ENCODE data around the gene ERI3. TPM values are rescaled to one million over a fixed set of nuclear protein-coding genes. Genes with fewer than 3 reads are reported as not detected.
A peak's percentile ranks its signal among the peaks of the same experiment; 100 is the strongest.
"Not testable (repeated sequence)": the region's sequence is repeated elsewhere in the genome, so short reads cannot be mapped to it uniquely, and the experiment has no call there.

Gene ERI3
- total RNA-seq, 4 donors from 2014 or later = 28.8 to 63.2 (median 45.0) TPM

DNA sequence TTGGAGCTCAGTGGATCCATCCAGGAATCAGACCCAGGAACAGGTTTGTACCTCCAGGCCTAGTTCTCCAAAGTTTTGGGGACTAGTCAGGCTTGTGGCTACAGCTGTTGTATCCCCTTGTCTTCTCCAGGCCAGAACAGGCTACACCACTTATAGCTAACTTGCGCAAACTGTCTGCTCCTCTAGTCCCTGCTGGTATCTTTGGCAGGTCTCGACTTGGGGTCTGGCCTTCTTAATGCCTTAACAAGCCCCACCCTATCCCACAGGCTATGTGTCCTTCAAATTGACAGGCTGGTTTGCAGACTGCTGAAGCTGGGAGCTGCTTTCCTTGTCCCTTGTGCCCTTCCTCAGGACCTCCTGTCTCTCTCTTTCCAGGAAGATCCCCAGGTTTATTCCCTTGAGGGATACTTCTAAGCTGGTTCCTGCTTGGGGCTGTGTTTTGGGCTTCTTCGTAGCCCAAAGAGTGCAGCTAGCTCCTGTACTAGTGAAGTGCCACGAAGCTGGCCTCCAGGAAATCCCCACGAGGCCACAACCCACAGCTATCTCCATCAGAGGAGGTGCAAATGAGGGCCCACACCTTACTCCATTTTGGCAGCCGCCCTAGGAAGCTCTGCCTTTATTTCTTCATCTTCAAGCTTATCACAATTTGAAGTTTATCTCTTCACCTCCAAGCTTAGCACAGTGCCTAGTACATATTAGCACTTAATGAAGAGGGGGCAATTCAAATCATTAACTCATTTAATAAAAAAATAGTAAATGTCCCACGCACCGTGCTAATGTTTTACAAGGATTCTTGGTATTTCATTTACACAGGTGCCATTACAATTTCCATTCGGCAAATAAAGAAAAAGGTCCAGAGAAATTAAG, 142.5 kb downstream of the ERI3 start:
- H3K36me3 ChIP-seq = no peaks in the 10 kb centered on the region
- WGBS, 2 donors = 47 to 51% methylated on average over 9 of the region's 9 CpGs
- no peaks in the 10 kb centered on the region for H3K9me3 ChIP-seq

GRCh38 chr1:44210595-44210994, 144.5 kb downstream of the ERI3 start:
- Histone ChIP-seq H3K36me3 (no peaks in the 10 kb centered on the region), H3K27me3 (no peaks in the 10 kb centered on the region), H3K4me1 (peaks cover 11 to 14% of the 10 kb centered on the region in 2 donors), H3K9me3 (no peaks in the 10 kb centered on the region), H3K27ac (no peak overlapping the region), H3K4me3 (replicated peaks in 1 of 3) (no peak overlapping the region)
- TF ChIP-seq, protein P1, sequence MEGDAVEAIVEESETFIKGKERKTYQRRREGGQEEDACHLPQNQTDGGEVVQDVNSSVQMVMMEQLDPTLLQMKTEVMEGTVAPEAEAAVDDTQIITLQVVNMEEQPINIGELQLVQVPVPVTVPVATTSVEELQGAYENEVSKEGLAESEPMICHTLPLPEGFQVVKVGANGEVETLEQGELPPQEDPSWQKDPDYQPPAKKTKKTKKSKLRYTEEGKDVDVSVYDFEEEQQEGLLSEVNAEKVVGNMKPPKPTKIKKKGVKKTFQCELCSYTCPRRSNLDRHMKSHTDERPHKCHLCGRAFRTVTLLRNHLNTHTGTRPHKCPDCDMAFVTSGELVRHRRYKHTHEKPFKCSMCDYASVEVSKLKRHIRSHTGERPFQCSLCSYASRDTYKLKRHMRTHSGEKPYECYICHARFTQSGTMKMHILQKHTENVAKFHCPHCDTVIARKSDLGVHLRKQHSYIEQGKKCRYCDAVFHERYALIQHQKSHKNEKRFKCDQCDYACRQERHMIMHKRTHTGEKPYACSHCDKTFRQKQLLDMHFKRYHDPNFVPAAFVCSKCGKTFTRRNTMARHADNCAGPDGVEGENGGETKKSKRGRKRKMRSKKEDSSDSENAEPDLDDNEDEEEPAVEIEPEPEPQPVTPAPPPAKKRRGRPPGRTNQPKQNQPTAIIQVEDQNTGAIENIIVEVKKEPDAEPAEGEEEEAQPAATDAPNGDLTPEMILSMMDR (IDR thresholded peaks at IDR 0.05) = no peak
- TF ChIP-seq POLR2A (IDR thresholded peaks at IDR 0.05) = no peak
- intact Hi-C loops (cut with DNase I) = loop anchor here (10.0 kb wide), 2 partner anchors 104 to 384 kb away; no protein-coding TSS in a partner anchor
- no peak for DNase-seq
- WGBS, 2 donors = 97 to 98% methylated on average over 1 of the region's 1 CpG

More for the DNA sequence above, 142.5 kb downstream of the ERI3 start:
- intact Hi-C loops (cut with DNase I) = loop anchor here (10.0 kb wide), 2 partner anchors 102 to 382 kb away; no protein-coding TSS in a partner anchor
- Histone ChIP-seq H3K4me1 (peaks cover 11 to 14% of the 10 kb centered on the region in 2 donors), H3K27me3 (no peaks in the 10 kb centered on the region), H3K27ac (peak overlapping the region in 2 of 3 donors; percentile 40 to 83), H3K4me3 (replicated peaks in 1 of 3) (peak overlapping the region in 2 of 3 donors; percentile 57 to 86)
- no peak for DNase-seq
- TF ChIP-seq, protein P1 (IDR thresholded peaks at IDR 0.05) = no peak
- no peak for TF ChIP-seq POLR2A (IDR thresholded peaks at IDR 0.05)

DNA sequence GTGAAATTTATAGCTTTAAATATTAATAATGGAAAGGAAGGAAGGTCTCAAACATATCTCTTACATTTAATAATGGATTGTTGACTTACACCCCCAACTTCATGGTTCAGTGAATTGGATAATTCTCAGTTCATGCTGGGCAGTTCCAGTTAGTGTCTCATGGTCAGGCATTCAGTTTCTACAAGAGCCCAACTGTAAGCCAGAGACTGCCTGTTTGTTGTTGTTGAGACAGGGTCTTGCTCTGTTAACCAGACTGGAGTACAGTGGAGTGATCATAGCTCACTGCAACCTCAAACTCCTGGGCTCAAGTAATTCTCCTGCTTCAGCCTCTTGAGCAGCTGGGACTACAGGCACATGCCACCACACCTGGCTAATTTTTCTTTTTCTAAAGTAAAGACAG, 146.8 kb downstream of the ERI3 start:
- DNase-seq = peak; percentile 17 to 29
- Histone ChIP-seq H3K4me1 (peaks cover 5 to 7% of the 10 kb centered on the region in 2 donors), H3K4me3 (replicated peaks in 1 of 3) (no peak overlapping the region), H3K9me3 (no peaks in the 10 kb centered on the region), H3K27ac (no peak overlapping the region), H3K36me3 (no peaks in the 10 kb centered on the region), H3K27me3 (no peaks in the 10 kb centered on the region)
- intact Hi-C loops (cut with DNase I) = no loop called here
- TF ChIP-seq POLR2A (IDR thresholded peaks at IDR 0.05) = no peak
- TF ChIP-seq, protein P1 (IDR thresholded peaks at IDR 0.05) = no peak

DNA sequence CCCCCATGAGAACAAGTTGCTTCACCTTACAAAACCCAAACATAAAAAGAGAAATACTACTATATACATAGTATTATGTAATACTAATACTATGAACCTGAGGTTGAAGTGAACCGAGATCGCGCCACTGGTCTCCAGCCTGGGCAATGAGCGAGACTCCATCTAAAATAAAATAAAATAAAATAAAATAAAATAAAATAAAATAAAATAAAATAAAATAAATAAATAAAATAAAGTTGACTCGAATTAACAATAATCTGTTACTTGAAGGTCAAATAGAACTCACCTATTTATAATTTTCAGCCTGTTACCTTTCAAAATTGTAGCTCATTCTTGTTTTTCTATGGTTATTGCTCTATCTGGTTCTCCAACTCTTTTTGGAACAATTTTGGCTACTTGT, 148.5 kb downstream of the ERI3 start:
- WGBS, 2 donors = 90 to 93% methylated on average over 5 of the region's 5 CpGs
- H3K27ac ChIP-seq; H3K36me3 ChIP-seq; H3K9me3 ChIP-seq; intact Hi-C loops (cut with DNase I); DNase-seq; H3K4me1 ChIP-seq; H3K27me3 ChIP-seq; H3K4me3 ChIP-seq (replicated peaks in 1 of 3): not testable (repeated sequence)

GRCh38 chr1:44200336-44200735, 154.7 kb downstream of the ERI3 start:
- no peak for DNase-seq
- WGBS, 2 donors = 86 to 93% methylated on average over 8 of the region's 8 CpGs
- Histone ChIP-seq H3K27ac (no peak overlapping the region), H3K36me3 (no peaks in the 10 kb centered on the region), H3K4me1 (no peaks in the 10 kb centered on the region), H3K9me3 (no peaks in the 10 kb centered on the region), H3K27me3 (no peaks in the 10 kb centered on the region), H3K4me3 (replicated peaks in 1 of 3) (no peak overlapping the region)
- no peak for TF ChIP-seq POLR2A (IDR thresholded peaks at IDR 0.05)
- TF ChIP-seq, protein P1 (IDR thresholded peaks at IDR 0.05) = no peak
- intact Hi-C loops (cut with DNase I) = no loop called here

Measured in thyroid gland (tissue), 4 donors.